GM21825 (cell line): ENCODE data around the gene NAXD.
"Not testable (repeated sequence)": the region's sequence is repeated elsewhere in the genome, so short reads cannot be mapped to it uniquely, and the experiment has no call there.

ENCODE experiments used
- ATAC-seq: cut with Tn5 transposase; IDR thresholded peaks from one replicate; pipeline ENCODE4 v1.9.1; 2021; ENCODE audit warnings: mild to moderate bottlenecking, moderate library complexity; ENCODE audit not compliant: unreplicated experiment

The NAXD gene

GRCh38 chr13:110627761-110628476, 12.6 kb downstream of the NAXD start:
- no peak for ATAC-seq

- ATAC-seq = no peak
Observed at GRCh38 chr13:110628477-110628793, 13.1 kb downstream of the NAXD start.

- ATAC-seq = no peak
Observed at GRCh38 chr13:110628952-110629701, 13.8 kb downstream of the NAXD start.

GRCh38 chr13:110629735-110630134, 14.4 kb downstream of the NAXD start:
- ATAC-seq = no peak

GRCh38 chr13:110630566-110631119, 15.3 kb downstream of the NAXD start:
- ATAC-seq = no peak

- ATAC-seq = not testable (repeated sequence)
Observed at GRCh38 chr13:110632255-110632654, 16.9 kb downstream of the NAXD start.

- no peak for ATAC-seq
Observed at GRCh38 chr13:110633776-110634175, 18.4 kb downstream of the NAXD start.

GRCh38 chr13:110634558-110634957, 19.2 kb downstream of the NAXD start:
- ATAC-seq = no peak

GRCh38 chr13:110635405-110636002, 20.2 kb downstream of the NAXD start:
- no peak for ATAC-seq

- no peak for ATAC-seq
Observed at GRCh38 chr13:110636053-110636475, 20.7 kb downstream of the NAXD start.

- no peak for ATAC-seq
Observed at GRCh38 chr13:110636701-110637201, 21.4 kb downstream of the NAXD start.

GRCh38 chr13:110637275-110637674, 21.9 kb downstream of the NAXD start:
- ATAC-seq = no peak

- ATAC-seq = no peak
Observed at GRCh38 chr13:110637747-110638146, 22.4 kb downstream of the NAXD start.

- ATAC-seq = no peak
Observed at GRCh38 chr13:110638257-110638656, 22.9 kb downstream of the NAXD start.

- ATAC-seq = no peak
Observed at GRCh38 chr13:110638814-110639806, 23.8 kb downstream of the NAXD start.

GRCh38 chr13:110639935-110640334, 24.6 kb downstream of the NAXD start:
- ATAC-seq = no peak

GRCh38 chr13:110640591-110641029, 25.3 kb downstream of the NAXD start:
- ATAC-seq = no peak

GRCh38 chr13:110641055-110642015, 26.0 kb downstream of the NAXD start:
- ATAC-seq = no peak

- no peak for ATAC-seq
Observed at GRCh38 chr13:110642291-110642981, 27.1 kb downstream of the NAXD start.
